Measurements from ENCODE around the gene MAP3K5. TPM values are rescaled to one million over a fixed set of nuclear protein-coding genes. Genes with fewer than 3 reads are reported as not detected.

Gene MAP3K5
- total and polyA plus RNA-seq, 2 donors (not counting 1 experiment from before 2014, with no cell fraction given) = 10.9 to 62.6 TPM

DNA sequence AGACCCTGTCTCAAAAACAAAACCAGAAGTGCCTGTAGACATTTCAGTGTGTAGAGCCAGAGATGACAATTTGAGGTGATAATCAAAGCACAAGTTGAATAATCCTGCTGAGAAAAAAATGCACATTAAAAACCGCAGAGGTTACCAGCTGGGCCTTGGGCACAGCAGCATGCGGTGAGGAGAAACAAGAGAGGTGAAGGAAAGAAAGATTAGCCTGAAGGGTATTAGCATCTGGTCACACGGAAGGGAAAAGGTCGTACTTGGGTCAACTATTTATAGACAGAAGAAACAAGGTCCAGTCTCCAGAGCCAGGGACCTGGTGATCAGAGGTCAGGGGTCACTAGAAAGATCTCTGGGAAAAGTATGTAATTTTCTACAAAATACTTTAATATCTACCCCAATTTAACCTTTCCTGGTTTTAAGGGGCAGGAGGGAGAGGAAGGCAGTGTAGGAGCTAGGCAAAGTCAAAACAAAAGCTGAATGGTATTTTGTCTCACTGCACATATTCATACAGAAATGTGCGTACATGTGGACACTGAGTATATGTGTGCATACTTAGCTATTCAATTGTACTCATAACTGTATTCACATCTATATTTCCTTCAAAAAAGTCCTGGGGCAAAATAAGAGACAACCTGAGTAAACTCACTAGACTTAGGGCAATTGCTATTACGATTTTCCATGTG is 252.2 kb downstream of the MAP3K5 start:
- no peaks in the 10 kb centered on the region for H3K4me1 ChIP-seq (ENCODE audit: control insufficient read depth, extremely low read depth, insufficient read depth, low read length)
- H3K9me3 ChIP-seq (ENCODE audit: control insufficient read depth, insufficient read depth, low read depth, low read length) = no peaks in the 10 kb centered on the region
- H3K4me3 ChIP-seq (replicated peaks in 1 of 4; ENCODE audit: control extremely low read depth in 1 of 4, insufficient read depth in 1 of 4, low read depth in 3 of 4, low read length in 4 of 4) = no peak overlapping the region
- H3K9ac ChIP-seq (ENCODE audit: insufficient read depth, low read length) = no peak overlapping the region
- no peak overlapping the region for H3K27ac ChIP-seq (ENCODE audit: insufficient read depth, low read length)
- TF ChIP-seq CTCF (conservative IDR thresholded peaks at IDR 0.05 in 1 of 2, IDR thresholded peaks at IDR 0.05 in 1 of 2; ENCODE audit: low read depth in 1 of 2, low read length in 2 of 2) (no peak), EZH2 (IDR thresholded peaks at IDR 0.05; ENCODE audit: low read length, missing control alignments) (no peak)
- no peaks in the 10 kb centered on the region for H3K36me3 ChIP-seq (ENCODE audit: control insufficient read depth, insufficient read depth, low read length)
- no peaks in the 10 kb centered on the region for H3K27me3 ChIP-seq (ENCODE audit: control insufficient read depth, insufficient read depth, low read length)
- H3K4me2 ChIP-seq (ENCODE audit: extremely low read depth, insufficient read depth, low read length) = no peak overlapping the region
- DNase-seq (ENCODE audit: low read depth in 2 of 2) = no peak
- H2AFZ ChIP-seq (ENCODE audit: low read length) = no peak overlapping the region
- no peaks in the 10 kb centered on the region for H3K79me2 ChIP-seq (ENCODE audit: control insufficient read depth, insufficient read depth, low read length)
- no peaks in the 10 kb centered on the region for H4K20me1 ChIP-seq (ENCODE audit: control insufficient read depth, extremely low read depth, insufficient read depth, low read length)

DNA sequence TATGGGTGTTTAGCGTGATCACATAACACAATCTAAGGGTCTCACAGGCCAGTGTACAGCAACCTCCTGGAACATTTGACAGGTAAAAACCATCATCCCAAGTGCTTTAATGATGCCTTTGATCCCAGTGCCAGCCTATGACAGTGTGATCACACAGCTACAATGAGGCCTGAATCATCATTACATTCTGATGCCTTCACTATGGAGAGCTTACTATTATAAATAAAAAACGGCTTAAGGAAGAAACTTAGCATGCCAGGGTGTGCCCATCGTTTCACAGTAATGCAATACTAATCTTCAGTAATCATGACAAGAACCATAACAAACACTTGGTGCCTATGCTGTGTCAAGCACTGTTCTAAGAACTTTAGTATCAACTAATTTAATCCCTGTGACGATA is 253.4 kb downstream of the MAP3K5 start:
- no peak for DNase-seq (ENCODE audit: low read depth in 2 of 2)
- no peaks in the 10 kb centered on the region for H3K36me3 ChIP-seq (ENCODE audit: control insufficient read depth, insufficient read depth, low read length)
- TF ChIP-seq CTCF (conservative IDR thresholded peaks at IDR 0.05 in 1 of 2, IDR thresholded peaks at IDR 0.05 in 1 of 2; ENCODE audit: low read depth in 1 of 2, low read length in 2 of 2) = no peak
- TF ChIP-seq EZH2 (IDR thresholded peaks at IDR 0.05; ENCODE audit: low read length, missing control alignments) = no peak
- H3K4me1 ChIP-seq (ENCODE audit: control insufficient read depth, extremely low read depth, insufficient read depth, low read length) = no peaks in the 10 kb centered on the region
- H3K9ac ChIP-seq (ENCODE audit: insufficient read depth, low read length) = no peak overlapping the region
- no peak overlapping the region for H2AFZ ChIP-seq (ENCODE audit: low read length)
- no peak overlapping the region for H3K4me2 ChIP-seq (ENCODE audit: extremely low read depth, insufficient read depth, low read length)
- no peaks in the 10 kb centered on the region for H3K27me3 ChIP-seq (ENCODE audit: control insufficient read depth, insufficient read depth, low read length)
- no peaks in the 10 kb centered on the region for H3K79me2 ChIP-seq (ENCODE audit: control insufficient read depth, insufficient read depth, low read length)
- H3K27ac ChIP-seq (ENCODE audit: insufficient read depth, low read length) = no peak overlapping the region
- no peaks in the 10 kb centered on the region for H4K20me1 ChIP-seq (ENCODE audit: control insufficient read depth, extremely low read depth, insufficient read depth, low read length)
- H3K9me3 ChIP-seq (ENCODE audit: control insufficient read depth, insufficient read depth, low read depth, low read length) = no peaks in the 10 kb centered on the region
- no peak overlapping the region for H3K4me3 ChIP-seq (replicated peaks in 1 of 4; ENCODE audit: control extremely low read depth in 1 of 4, insufficient read depth in 1 of 4, low read depth in 3 of 4, low read length in 4 of 4)

GRCh38 chr6:136535880-136536650 is 256.2 kb downstream of the MAP3K5 start:
- no peak overlapping the region for H2AFZ ChIP-seq (ENCODE audit: low read length)
- no peaks in the 10 kb centered on the region for H3K36me3 ChIP-seq (ENCODE audit: control insufficient read depth, insufficient read depth, low read length)
- DNase-seq (ENCODE audit: low read depth in 2 of 2) = no peak
- no peak for TF ChIP-seq CTCF (conservative IDR thresholded peaks at IDR 0.05 in 1 of 2, IDR thresholded peaks at IDR 0.05 in 1 of 2; ENCODE audit: low read depth in 1 of 2, low read length in 2 of 2)
- TF ChIP-seq EZH2 (IDR thresholded peaks at IDR 0.05; ENCODE audit: low read length, missing control alignments) = no peak
- H3K27me3 ChIP-seq (ENCODE audit: control insufficient read depth, insufficient read depth, low read length) = no peaks in the 10 kb centered on the region
- H3K9me3 ChIP-seq (ENCODE audit: control insufficient read depth, insufficient read depth, low read depth, low read length) = no peaks in the 10 kb centered on the region
- no peak overlapping the region for H3K4me2 ChIP-seq (ENCODE audit: extremely low read depth, insufficient read depth, low read length)
- H3K79me2 ChIP-seq (ENCODE audit: control insufficient read depth, insufficient read depth, low read length) = no peaks in the 10 kb centered on the region
- no peak overlapping the region for H3K27ac ChIP-seq (ENCODE audit: insufficient read depth, low read length)
- H3K9ac ChIP-seq (ENCODE audit: insufficient read depth, low read length) = no peak overlapping the region
- H4K20me1 ChIP-seq (ENCODE audit: control insufficient read depth, extremely low read depth, insufficient read depth, low read length) = no peaks in the 10 kb centered on the region
- no peak overlapping the region for H3K4me3 ChIP-seq (replicated peaks in 1 of 4; ENCODE audit: control extremely low read depth in 1 of 4, insufficient read depth in 1 of 4, low read depth in 3 of 4, low read length in 4 of 4)
- no peaks in the 10 kb centered on the region for H3K4me1 ChIP-seq (ENCODE audit: control insufficient read depth, extremely low read depth, insufficient read depth, low read length)
